CD4-positive, alpha-beta T cell treated with Interleukin-2 at 100 ng/mL for 4 hours (primary cell): Measurements from ENCODE around the gene PCDHA10.
"Not testable (repeated sequence)": the region's sequence is repeated elsewhere in the genome, so short reads cannot be mapped to it uniquely, and the experiment has no call there.

ENCODE experiments used
- DNase-seq: peaks from one replicate; pipeline ENCODE4 v3.0.0-alpha.2; 2020; ENCODE audit warnings: low spot score

Gene PCDHA10

GRCh38 chr5:140855772-140856674, at the start of gene PCDHA10:
TSS of gene PCDHA10 (plus strand) at chr5:140855897. CDS start at chr5:140856049, 152 bp downstream.
- no peak for DNase-seq

- DNase-seq, result no peak
Observed at GRCh38 chr5:140806834-140807775, 48.6 kb upstream of the PCDHA10 start, which contains the start of gene PCDHA4. TSS of gene PCDHA4 (plus strand) at chr5:140807068.

DNA sequence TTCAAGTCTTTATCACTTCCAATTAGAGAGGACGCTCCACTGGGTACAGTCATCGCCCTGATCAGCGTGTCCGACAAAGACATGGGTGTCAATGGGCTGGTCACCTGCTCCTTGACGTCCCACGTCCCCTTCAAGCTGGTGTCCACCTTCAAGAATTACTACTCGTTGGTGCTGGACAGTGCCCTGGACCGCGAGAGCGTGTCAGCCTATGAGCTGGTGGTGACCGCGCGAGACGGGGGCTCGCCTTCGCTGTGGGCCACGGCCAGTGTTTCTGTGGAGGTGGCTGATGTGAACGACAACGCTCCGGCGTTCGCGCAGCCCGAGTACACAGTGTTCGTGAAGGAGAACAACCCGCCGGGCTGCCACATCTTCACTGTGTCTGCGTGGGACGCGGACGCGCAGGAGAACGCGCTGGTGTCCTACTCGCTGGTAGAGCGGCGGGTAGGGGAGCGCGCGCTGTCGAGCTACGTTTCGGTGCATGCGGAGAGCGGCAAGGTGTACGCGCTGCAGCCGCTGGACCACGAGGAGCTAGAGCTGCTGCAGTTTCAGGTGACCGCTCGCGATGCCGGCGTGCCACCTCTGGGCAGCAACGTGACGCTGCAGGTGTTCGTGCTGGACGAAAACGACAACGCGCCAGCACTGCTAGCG, 47.3 kb upstream of the PCDHA10 start:
- not testable (repeated sequence) for DNase-seq

DNA sequence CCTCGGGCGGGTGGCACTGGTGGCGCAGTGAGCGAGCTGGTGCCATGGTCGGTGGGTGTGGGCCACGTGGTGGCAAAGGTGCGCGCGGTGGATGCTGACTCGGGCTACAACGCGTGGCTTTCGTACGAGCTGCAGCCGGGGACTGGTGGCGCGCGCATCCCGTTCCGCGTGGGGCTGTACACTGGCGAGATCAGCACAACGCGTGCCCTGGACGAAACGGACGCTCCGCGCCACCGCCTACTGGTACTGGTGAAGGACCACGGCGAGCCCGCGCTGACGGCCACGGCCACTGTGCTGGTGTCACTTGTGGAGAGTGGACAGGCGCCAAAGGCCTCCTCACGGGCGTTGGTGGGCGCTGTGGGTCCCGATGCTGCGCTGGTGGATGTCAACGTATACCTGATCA, 46.8 kb upstream of the PCDHA10 start:
- no peak for DNase-seq

DNA sequence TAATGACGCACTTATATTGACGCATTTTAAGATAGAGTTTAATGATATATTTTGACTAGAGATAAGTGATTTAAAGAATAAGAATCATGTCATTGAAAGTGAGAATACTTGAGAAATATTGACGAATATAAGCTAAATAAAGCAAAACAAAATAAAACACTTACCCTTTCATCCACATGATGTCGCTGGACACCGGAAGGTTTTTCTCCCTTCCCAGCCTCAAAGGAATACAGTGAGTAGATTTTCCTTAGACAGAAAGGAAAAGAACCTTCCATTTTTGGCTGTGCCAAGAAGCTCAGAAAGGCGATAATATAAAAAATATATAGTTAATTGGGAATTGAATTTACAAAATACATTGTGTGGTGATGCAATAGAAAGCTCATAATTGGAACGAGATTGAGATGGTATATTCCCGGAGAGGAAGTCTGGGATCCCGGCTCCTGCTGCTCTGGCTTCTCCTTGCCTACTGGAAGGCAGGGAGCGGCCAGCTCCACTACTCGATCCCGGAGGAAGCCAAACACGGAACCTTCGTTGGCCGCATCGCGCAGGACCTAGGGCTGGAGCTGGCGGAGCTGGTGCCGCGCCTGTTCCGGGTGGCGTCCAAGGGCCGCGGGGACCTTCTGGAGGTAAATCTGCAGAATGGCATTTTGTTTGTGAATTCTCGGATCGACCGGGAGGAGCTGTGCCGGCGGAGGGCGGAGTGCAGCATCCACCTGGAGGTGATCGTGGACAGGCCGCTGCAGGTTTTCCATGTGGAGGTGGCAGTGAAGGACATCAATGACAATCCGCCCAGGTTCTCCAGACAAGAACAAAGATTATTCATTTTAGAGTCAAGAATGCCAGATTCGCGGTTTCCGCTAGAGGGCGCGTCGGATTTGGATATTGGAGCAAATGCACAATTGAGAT, 34.1 kb upstream of the PCDHA10 start, which contains the start of gene PCDHA5:
Gene PCDHA5 (plus strand): TSS at position 239 of the 906 bp plus-strand sequence.
- no peak for DNase-seq

GRCh38 chr5:140822281-140822629, 33.4 kb upstream of the PCDHA10 start:
- DNase-seq, result no peak

- not testable (repeated sequence) for DNase-seq
Observed at GRCh38 chr5:140822969-140823368, 32.7 kb upstream of the PCDHA10 start.

DNA sequence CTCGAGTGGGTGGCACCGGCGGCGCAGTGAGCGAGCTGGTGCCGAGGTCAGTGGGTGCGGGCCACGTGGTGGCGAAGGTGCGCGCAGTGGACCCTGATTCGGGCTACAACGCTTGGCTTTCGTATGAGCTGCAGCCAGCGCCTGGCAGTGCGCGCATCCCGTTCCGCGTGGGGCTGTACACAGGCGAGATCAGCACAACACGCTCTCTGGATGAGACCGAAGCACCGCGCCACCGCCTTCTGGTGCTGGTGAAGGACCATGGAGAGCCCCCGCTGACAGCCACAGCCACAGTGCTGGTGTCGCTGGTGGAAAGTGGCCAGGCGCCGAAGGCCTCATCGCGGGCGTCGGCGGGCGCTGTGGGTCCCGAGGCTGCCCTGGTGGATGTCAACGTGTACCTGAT, 32.2 kb upstream of the PCDHA10 start:
- DNase-seq, result no peak

GRCh38 chr5:140827704-140828361, 27.9 kb upstream of the PCDHA10 start, which contains the start of gene PCDHA6:
TSS of gene PCDHA6 (plus strand) at chr5:140827960. CDS start at chr5:140828092, 132 bp downstream.
- DNase-seq, result no peak

- DNase-seq, result no peak
Observed at GRCh38 chr5:140828362-140828737, 27.3 kb upstream of the PCDHA10 start.

- not testable (repeated sequence) for DNase-seq
Observed at GRCh38 chr5:140829511-140830501, 25.9 kb upstream of the PCDHA10 start.

GRCh38 chr5:140833993-140834392, 21.7 kb upstream of the PCDHA10 start, which contains the start of gene PCDHA7:
TSS of gene PCDHA7 (plus strand) at chr5:140834269. CDS start at chr5:140834384, 115 bp downstream.
- no peak for DNase-seq

GRCh38 chr5:140834439-140835008, 21.2 kb upstream of the PCDHA10 start:
- DNase-seq, result not testable (repeated sequence)

- DNase-seq, result no peak
Observed at GRCh38 chr5:140835622-140836510, 19.8 kb upstream of the PCDHA10 start.

DNA sequence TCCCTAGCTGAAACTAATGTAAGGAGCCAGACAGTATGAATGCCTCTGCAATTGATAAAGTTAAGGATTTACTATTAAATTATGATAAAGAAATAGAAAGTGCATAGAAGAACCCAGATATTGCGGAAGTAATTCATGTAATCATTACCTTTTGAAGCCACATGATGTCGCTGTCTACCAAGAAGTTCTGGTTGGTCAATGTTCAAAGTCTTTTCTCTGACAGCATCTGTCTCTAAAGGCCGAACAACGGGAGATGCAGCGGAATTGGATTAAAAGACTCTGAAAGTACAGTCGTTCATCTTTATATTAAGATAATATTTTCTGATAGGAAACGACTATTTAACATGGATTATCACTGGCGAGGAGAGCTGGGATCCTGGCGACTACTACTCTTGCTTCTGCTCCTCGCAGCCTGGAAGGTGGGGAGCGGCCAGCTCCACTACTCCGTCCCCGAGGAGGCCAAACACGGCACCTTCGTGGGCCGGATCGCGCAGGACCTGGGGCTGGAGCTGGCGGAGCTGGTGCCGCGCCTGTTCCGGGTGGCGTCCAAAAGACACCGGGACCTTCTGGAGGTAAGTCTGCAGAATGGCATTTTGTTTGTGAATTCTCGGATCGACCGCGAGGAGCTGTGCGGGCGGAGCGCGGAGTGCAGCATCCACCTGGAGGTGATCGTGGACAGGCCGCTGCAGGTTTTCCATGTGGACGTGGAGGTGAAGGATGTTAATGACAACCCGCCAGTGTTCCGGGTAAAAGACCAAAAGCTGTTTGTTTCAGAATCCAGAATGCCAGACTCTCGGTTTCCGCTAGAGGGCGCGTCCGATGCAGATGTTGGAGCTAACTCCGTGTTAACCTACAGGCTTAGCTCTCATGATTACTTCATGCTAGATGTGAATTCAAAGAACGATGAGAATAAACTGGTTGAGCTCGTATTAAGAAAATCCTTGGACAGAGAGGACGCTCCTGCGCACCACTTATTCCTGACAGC, 14.4 kb upstream of the PCDHA10 start, which contains the start of gene PCDHA8:
Gene PCDHA8 (plus strand): TSS at position 210 of the 985 bp plus-strand sequence. CDS start 135 bp downstream, at position 345.
- DNase-seq, result peak; percentile 1
